HG02623 (cell line): ENCODE measurements around the gene AMHR2.

Experiments
- ATAC-seq: cut with Tn5 transposase; IDR thresholded peaks from one replicate; pipeline ENCODE4 v1.9.1; 2021; ENCODE audit warnings: moderate library complexity; ENCODE audit not compliant: unreplicated experiment

AMHR2 gene

DNA sequence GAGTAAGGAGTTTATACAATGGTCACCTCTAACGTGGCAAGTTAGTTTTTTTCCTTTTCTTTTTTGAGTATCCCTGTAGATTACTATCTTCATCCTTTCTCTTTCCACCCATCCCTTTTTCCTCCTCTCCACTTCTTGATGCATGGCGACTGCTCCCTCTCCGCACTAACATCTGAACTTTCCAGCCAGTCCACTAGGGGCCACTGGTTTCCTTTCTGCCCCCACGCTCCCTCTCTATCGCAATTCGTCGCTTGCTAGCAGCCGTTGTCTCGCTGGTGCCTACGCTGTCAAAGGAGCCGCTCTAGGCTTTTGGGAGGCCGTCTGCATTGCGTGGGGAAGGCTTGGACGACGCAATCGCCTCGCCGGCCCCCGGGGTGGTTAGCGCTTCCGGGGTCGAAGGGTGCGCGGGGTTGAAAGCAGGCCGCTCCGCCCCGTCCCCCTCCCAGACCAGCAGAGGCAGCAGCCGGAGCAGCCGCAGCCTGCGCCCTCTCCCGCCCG is 28.1 kb downstream of the AMHR2 start, which contains the start of gene PCBP2:
TSS of gene PCBP2 (plus strand) at position 442 of the 498 bp plus-strand sequence. CDS start 2,699 bp downstream, outside the sequence.
- peak; percentile 96 for ATAC-seq

DNA sequence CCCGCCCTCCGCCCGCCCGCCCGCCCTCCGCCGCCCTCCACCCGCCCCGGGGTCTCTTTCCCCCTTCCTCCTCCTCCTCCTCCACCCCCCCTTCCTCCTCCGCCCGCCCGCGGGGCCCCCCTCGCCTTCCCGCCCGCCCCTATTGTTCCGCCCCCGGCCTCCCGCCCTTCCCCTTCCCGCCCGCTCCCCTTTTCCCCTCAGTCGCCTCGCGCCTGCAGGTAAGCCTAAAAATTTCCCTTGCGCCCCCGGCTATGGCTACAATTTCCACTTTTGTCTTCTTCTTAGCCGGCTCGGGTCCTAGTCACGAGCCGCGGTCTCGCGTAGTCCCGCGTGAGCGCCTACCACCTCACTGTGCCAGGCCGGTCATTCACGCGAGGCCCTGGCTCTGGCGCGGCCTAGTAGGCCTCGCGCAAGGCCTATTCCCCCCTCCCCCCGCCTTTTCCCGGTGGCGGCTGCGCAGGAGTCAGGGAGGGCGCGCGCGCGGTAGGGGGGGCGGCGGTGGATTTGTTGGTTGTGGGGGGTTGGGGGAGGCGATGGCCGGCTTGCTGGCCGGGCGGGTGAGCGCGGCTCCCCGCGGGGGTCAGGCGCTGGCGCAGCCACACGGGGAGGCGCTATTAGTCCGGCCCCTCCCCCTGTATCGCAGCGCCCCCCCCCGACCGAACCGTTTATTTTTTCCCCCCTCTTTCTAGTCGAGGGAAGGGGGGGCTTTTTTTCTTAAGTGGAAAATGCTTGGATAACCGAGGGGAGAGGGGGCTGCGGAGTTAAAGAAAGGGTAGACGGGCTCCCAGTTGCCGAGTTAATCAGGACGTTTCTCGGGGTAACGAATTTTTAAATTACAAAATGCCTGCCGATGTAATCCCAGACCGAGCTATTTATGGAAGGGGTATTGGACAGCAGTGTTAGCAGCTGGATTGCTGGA is 28.8 kb downstream of the AMHR2 start:
- ATAC-seq: no peak

DNA sequence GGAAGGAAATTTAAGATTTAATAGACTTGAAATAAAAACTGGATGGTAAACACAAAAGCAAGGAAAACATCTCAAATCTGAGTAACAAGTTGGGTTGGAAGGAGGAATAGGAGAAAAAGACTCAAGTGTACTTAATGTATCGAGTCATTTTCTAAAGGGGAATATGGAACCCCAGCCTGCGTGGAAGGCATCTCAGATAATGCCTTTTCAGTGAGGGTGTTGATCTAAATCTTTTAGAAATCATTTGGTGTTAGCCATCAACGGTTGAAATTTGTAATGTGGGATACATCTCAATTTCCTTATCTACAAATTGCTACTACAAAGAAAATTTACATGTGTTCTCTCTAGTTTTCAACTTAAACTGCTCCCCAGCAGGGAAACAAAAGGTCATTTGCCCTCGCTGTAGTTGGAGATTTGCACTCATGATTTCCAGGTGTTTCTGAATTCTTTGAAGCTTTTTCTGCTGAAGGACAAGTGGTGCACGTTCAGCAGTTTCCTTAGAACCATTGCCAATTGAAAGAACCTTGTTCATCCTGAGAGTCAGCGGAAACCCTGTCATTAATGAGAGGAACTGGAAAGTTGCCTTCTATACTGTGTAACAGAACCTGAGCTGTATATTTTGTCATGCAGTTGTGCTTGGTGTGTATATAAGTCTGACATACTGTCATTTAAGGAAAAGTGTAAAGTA is 30.4 kb downstream of the AMHR2 start:
- no peak for ATAC-seq

DNA sequence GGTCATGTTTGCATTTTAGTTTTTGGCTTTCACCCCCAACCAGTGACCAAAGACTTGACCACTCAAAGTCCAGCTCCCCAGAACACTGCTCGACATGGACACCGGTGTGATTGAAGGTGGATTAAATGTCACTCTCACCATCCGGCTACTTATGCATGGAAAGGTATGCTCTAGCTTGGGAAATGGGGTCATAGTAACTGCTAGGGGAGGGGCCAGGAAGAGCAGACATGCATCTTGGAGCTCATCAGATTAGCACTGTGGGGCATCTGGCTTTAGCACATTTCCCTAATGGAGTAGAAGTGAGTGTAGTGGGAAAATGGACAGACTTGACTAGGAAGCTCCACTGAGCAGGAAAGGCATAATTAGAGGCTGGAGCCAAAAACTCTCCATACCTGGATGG is 31.1 kb downstream of the AMHR2 start:
- ATAC-seq: no peak

DNA sequence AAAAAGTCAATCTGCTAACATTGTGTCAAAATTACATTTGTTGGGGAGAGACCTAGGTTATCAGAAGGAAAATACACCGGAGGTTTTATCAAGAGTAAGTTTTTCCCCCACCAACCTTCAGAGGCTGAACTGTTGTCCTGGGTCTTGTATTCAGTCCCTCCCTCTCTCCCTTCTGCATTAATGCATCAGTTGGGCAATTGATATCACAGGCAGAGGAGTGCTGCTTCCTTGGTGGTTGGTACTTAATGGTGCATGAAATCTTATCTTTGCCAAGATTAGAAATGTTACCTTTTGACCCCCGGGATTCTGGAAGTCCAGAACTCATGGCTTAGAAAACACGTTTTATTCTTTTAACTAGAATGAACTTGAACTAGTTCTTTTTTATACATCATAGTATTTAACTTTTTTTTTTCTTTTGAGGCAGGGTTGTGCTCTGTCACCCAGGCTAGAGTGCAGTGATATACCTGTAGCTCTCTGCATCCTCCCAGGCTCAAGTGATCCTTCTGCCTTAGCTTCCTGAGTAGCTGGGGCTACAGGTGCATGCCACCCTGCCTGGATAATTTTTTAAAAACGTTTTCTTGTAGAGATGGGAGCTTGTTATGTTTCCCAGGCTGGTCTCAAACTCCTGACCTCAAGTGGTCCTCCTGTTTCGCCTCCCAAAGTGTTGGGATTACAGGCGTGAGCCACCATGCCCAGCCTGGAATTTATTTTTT is 33.2 kb downstream of the AMHR2 start:
- no peak for ATAC-seq

DNA sequence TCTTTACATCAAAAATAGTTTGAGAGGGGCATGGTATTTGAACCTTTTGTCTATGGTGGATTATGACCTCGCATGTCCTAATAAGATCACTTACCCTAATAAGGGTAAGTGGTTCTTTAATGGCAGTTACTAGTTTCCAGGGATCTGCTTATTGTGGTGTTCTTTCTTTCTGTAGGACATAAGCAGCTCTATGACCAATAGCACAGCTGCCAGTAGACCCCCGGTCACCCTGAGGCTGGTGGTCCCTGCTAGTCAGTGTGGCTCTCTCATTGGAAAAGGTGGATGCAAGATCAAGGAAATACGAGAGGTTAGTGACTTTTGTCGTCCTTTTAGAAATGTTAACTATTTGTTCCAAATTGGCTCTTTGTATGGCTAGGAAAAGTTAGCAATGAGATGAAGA is 35.4 kb downstream of the AMHR2 start:
- no peak for ATAC-seq

DNA sequence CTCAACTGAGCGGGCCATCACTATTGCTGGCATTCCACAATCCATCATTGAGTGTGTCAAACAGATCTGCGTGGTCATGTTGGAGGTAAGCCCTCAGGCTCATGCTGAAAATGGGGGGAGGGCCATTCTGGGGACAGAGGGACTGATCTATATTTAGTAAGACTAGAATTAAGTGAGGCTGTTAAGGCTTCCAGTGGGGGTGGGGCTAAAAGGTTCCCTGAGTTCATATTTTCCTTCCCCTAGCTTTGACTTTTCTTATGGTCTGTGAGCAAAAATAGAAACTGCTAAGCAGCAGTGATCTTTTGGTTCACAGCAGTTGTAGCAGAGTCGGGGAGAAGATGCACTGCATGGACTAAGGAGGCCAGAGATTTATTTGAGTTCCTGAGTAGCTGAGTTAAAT is 37.4 kb downstream of the AMHR2 start:
- ATAC-seq: no peak

DNA sequence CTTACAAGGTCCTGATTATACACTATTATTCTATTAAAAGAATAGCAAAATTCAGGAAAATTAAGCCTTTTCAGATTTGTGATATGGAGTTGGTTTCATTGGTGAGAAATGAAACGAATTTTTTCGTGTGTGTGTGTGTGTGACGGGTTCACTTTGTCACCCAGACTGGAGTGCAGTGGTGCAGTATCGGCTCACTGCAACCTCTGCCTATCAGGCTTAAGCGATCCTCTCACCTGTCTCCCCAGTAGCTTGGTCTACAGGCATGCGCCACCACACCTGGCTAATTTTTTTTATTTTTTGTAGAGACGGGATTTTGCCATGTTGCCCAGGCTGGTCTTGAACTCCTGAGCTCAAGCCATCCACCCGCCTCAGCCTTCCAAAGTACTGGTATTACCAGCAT is 37.9 kb downstream of the AMHR2 start:
- ATAC-seq: no peak

DNA sequence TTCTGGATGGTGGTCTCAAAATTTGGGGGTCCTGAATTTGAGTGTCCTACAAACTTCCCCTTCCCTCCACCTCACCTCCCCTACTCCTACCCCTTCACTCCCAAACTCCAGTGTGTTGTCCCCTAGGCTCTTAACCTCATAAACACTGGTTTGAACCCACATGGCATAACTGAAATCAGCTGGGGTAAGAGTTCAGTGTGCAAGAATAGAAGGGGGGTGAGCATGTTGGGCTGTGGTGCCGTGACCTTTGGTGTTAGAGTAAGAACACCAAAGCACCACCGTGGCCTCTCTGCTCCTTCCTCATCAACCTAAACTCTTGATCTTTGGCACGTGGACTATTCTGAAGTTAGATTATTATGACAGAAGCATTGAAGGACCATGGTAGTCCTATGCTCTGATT is 39.3 kb downstream of the AMHR2 start:
- ATAC-seq: no peak

DNA sequence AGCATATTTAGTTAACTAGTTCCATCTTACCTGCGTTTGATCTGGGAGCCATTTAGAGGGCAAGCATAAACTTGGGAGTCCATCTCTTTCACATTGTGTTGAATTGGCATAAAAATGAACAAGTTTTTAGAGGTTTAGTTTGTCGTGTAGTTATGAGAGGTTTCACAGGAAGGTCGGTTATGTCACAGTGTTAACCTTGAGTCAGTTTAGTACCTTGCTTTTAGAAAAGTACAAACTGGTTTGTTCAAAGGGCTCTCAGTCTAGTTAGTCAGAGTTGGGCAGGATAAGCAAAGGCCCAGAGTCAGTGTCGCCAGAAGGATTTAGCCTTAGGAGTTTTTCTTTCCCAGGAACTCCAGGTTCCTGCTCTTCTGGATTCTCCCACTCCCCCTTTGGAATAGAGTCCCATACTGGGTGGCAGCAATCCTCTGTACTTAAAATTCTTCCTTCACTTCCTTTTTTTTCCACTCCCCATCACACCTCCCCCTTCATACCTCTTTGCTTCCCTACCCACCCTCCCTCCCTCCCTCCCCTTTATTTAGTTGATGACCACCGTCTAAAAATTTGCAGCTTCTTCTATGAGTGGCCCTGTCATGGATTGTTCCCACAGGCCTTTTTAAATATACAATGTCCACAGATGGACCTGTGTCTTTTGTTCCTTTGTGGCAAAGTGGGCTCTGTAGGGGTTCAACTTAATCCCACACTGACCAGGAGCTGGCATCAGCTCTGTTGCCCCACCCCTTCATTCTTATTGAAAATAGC is 40.3 kb downstream of the AMHR2 start:
- ATAC-seq: no peak

DNA sequence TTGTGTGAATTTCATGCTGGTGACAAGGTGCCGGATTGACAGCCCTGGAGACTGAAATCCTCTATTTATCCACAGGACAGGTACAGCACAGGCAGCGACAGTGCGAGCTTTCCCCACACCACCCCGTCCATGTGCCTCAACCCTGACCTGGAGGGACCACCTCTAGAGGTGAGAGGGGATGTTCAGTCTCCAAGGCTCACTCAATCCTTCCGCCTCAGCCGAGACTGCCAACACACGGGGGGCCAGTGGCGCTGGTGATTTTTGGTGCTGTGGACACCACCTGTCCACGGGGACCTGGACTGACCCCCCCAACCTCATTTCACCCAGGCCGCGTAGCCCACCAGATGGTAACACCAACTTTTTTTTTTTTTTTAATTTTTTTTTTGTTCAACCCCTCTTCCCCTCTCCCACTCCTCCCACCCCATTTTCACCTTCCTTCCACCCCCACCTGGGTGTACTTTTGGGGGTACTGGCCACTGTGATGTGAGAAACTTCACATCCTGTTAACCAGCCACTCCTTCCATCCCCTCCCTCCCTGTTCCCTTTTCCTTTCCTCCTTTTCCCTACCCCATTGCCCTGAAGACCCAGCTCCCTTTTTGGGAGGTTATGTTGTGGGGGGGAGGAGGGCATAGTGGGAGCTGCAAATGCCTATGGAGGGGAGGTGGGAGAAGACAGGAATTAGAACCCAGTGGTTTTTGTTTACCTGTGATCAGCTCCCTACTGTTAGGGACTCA is 41.2 kb downstream of the AMHR2 start:
- ATAC-seq: no peak

DNA sequence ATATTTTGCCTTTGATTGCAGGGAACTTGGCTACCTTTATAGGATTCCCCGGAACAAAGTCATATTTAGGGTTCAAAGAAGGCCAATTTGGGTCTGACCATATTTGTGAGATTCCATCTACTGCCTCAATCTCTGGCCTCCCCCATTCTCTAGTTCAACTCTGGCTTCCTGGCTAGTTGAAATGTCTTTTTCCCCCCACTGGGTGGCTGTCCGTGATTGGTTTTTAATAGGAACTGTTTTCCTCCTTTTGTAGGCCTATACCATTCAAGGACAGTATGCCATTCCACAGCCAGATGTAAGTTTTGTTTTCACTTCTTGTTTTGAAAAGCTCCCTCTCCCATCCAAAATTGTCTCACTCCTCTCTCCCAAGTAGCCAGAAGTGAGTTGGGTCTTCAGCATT is 42.0 kb downstream of the AMHR2 start:
- no peak for ATAC-seq

DNA sequence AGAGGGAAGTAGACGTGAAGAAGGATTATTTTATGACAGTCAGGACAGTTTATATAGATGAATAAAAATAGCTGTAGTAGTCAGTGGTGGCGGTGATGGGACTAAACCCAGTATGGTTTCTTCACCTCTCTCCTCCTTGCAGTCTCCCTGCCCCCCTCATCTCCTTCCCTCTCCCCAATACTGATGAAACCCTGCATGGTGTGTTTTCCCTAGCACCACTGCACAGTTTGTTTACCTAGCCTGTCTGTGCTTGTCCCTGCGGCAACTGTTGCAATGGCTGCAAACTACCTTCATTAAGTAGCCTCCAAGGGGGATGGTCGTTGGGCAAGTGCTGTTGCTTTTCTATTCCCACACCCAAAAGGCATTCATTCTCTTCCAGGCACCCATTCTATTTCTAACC is 43.0 kb downstream of the AMHR2 start:
- ATAC-seq: no peak

DNA sequence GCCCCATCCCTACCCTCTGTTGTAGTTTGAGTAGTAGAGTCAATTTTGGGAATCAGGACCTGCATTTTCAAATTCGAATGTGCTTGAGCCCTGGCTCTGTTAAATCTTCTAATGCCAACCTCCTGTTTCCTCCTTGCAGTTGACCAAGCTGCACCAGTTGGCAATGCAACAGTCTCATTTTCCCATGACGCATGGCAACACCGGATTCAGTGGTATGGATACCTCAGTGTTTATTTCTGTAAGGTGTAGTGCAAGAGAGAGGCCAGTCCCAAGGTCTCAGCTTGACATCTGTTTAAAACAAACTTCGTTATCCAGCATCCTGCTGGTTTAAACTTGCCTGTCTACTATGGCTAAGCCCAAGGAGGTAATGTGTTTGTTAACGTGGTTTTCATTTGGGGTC is 43.4 kb downstream of the AMHR2 start:
- ATAC-seq: no peak

DNA sequence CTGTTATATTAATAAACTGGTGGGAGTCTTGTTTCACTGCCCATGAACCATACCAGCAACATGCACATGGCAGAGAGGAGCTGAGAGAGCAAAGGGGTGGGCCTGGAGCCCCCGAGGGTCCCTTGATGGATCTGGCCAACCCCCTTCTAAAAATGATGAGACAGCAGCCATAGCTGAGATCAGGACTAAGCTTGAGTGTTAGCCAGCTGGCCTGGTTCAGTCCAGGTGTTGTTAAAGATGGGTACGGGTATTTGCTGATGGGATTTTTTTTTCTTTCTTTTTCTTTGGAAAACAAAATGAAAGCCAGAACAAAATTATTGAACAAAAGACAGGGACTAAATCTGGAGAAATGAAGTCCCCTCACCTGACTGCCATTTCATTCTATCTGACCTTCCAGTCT is 44.2 kb downstream of the AMHR2 start:
- no peak for ATAC-seq

DNA sequence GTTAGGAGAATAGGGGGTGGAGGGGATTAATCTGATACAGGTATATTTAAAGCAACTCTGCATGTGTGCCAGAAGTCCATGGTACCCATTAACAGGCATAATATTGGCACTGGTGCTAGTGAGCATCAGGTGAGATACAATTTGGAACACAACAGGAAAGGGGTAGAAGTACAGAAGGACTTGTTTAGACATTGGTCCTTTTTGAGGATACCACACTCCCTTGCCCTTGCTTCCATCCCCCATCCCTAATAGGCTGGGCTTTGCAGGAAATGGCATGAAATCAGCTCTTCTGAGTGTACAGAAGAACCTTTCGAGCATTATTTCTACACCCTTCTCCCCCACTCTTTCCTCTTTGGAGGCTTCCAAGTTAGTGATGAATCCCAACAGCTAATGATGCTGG is 44.6 kb downstream of the AMHR2 start:
- no peak for ATAC-seq

DNA sequence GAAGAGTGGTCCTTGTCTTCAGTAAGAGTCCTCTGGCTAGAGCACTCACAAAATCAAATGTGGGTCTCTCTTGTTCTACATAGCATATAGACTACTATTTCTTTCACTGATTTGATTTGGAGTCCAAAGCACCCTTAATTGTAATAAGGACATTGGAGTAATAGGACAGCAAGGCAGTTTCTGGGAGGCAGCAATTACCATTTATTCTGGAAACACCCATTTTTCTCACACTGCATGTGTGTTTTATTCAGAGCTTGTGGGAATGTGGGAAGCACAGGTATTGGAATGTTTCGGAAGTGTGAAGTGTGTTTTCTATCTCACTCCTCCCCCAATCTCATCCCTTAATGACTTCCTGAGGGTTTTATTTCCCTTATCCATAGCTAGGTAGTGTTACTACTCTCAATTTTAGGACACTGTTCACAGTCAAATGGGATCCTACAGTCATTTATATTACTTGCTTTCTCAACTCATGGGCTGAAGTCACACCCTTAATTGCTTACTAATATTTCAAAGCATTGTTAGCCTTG is 48.5 kb downstream of the AMHR2 start:
- ATAC-seq: no peak

DNA sequence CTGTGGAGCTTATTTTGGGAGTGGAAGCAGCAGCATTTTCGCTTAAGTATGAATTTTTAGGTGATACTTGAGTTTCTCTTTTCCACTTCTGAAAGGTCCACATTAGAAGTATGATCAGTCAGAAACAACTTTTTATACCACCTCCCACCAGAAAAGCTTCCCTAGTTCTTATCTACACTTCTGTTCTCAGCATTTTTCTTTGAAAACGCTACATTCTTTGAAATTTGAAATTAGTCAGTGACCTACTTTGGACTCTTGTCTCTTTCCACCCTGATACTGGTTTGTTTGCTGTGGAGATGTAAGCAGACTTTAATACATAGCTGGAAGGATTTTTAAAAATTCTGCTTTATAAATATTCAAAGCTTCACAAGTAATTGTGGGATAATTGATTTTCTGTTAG is 50.4 kb downstream of the AMHR2 start:
- ATAC-seq: no peak

DNA sequence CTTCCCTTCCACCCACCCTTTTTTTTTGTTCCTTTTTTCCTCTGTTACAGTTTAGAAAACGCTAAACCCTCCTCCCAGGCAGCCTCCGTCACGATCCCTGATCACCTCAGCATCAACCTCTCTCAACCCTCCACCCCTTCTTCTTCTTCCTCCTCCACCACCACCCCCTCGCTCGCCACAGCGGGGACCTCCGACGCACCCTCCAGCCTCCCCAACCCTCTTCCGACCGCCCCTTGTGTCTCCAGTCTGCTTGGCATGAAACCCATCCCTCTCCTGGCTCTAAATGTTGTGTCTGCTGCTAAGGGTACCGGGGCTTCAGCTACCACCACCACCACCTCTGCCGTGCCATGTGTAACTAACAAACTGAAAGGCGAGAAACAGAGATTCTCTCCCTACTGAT is 51.2 kb downstream of the AMHR2 start:
- no peak for ATAC-seq

DNA sequence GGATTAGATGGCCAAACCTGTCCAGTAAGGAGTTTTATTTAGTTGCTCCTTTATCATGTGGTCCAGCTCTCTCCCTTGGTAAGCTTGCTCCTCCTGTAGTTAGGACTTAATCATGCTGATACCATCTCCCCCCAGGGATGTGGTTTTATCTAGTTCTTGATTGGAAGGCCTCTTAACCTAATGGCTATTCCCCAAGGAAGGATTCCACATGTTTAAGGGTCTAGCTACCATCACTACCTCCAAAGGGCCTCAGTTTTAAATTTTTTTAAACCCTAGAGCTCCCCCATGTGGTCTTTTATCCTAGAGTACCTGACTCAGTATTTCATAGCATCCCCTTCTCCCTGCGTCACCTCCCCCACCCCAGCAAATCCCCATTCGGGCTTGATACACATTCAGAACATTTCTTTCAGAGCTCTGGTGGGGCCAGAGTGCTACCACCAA is 53.1 kb downstream of the AMHR2 start:
- no peak for ATAC-seq
